HepG2 (cell line): ENCODE results near the gene JMJD1C. TPM values are rescaled to one million over a fixed set of nuclear protein-coding genes. Genes with fewer than 3 reads are reported as not detected.

Experiments
- BCL6 ChIP-seq: IDR thresholded peaks from 2 replicates; pipeline ENCODE4 v1.6.1; 2016; ENCODE audit warnings: missing genetic modification reagents, missing compliant biosample characterization
- BHLHE40 ChIP-seq: IDR thresholded peaks from 2 replicates; pipeline ENCODE4 v1.6.1; 2011; ENCODE audit warnings: low read length, improper control_type of control experiment
- CCAR2 ChIP-seq: fragments of 200-400 bp; formaldehyde crosslinking; optimal IDR thresholded peaks from 2 replicates; pipeline ENCODE3; 2018; ENCODE audit warnings: low read depth, mild to moderate bottlenecking, low read length, moderate library complexity
- FOXK1 ChIP-seq: sonication (generic); formaldehyde crosslinking; IDR thresholded peaks from 2 replicates; pipeline ENCODE4 v1.4.0; 2020; ENCODE audit warnings: low read depth, missing genetic modification reagents, borderline replicate concordance
- HCFC1 ChIP-seq: fragments of 150-350 bp; IDR thresholded peaks from 2 replicates; pipeline ENCODE4 v1.6.1; 2014; ENCODE audit warnings: low read depth, low read length
- HNF4A ChIP-seq: sonication (generic); formaldehyde crosslinking; IDR thresholded peaks from 2 replicates; pipeline ENCODE4 v1.4.0; 2020; ENCODE audit warnings: missing genetic modification reagents
- KDM4B ChIP-seq: sonication (generic); formaldehyde crosslinking; IDR thresholded peaks from 2 replicates; pipeline ENCODE4 v1.4.0; 2020; ENCODE audit warnings: missing genetic modification reagents
- KLF12 ChIP-seq: sonication (generic); formaldehyde crosslinking; IDR thresholded peaks from 2 replicates; pipeline ENCODE4 v1.4.0; 2020; ENCODE audit warnings: missing genetic modification reagents, borderline replicate concordance
- NCOA1 ChIP-seq: sonication (generic); formaldehyde crosslinking; IDR thresholded peaks from 2 replicates; pipeline ENCODE4 v1.9.0; 2021; ENCODE audit warnings: missing genetic modification reagents
- NFYB ChIP-seq: sonication (generic); formaldehyde crosslinking; IDR thresholded peaks from 2 replicates; pipeline ENCODE4 v1.4.0; 2020; ENCODE audit warnings: missing genetic modification reagents
- NFYC ChIP-seq: IDR thresholded peaks from 2 replicates; pipeline ENCODE4 v1.6.1; 2016; ENCODE audit warnings: missing genetic modification reagents, missing compliant biosample characterization
- NR1H2 ChIP-seq: sonication (generic); formaldehyde crosslinking; IDR thresholded peaks from 2 replicates; pipeline ENCODE4 v1.8.1; 2022; ENCODE audit warnings: low read depth, missing genetic modification reagents, borderline replicate concordance
- PITX1 ChIP-seq: sonication (generic); formaldehyde crosslinking; IDR thresholded peaks from 2 replicates; pipeline ENCODE4 v1.5.1; 2020; ENCODE audit warnings: mild to moderate bottlenecking, missing genetic modification reagents
- TAF15 ChIP-seq: fragments of 200-400 bp; formaldehyde crosslinking; IDR thresholded peaks from one replicate; pipeline ENCODE4 v1.6.1; 2018; ENCODE audit warnings: mild to moderate bottlenecking, low read depth, low read length; ENCODE audit not compliant: poor library complexity, severe bottlenecking
- THAP7 ChIP-seq: sonication (generic); formaldehyde crosslinking; IDR thresholded peaks from 2 replicates; pipeline ENCODE4 v1.8.1; 2023; ENCODE audit warnings: mild to moderate bottlenecking, missing genetic modification reagents
- ZBED4 ChIP-seq: sonication (generic); formaldehyde crosslinking; IDR thresholded peaks from 2 replicates; pipeline ENCODE4 v1.4.0; 2020; ENCODE audit warnings: missing genetic modification reagents, borderline replicate concordance
- ZFP90 ChIP-seq: sonication (generic); formaldehyde crosslinking; IDR thresholded peaks from 2 replicates; pipeline ENCODE4 v1.8.0; 2022; ENCODE audit warnings: missing genetic modification reagents, mild to moderate bottlenecking, inconsistent platforms, borderline replicate concordance
- ZNF563 ChIP-seq: sonication (generic); formaldehyde crosslinking; IDR thresholded peaks from 2 replicates; pipeline ENCODE4 v1.8.0; 2022; ENCODE audit warnings: mild to moderate bottlenecking, moderate library complexity, missing genetic modification reagents
- ZNF776 ChIP-seq: sonication (generic); formaldehyde crosslinking; IDR thresholded peaks from 2 replicates; pipeline ENCODE4 v1.4.0; 2020; ENCODE audit warnings: mild to moderate bottlenecking, missing genetic modification reagents
- polyA plus RNA-seq, 8 experiments: library from polyadenylated mRNA; depleted of rRNA in 3 of 8; stranded (reverse) in 7 of 8; unstranded in 1 of 8; fragments of >200 nt; fragmentation: Illumina TruSeq in 4 of 8; extraction: Trizol in 4 of 8; gene quantifications; 2 replicates each; pipeline versions ENCODE4 v1.2.1 to v1.2.3, GENCODE V29; 2011 to 2016; ENCODE audit warnings: low read depth in 4 of 8, missing spikeins in 1 of 8, mixed read lengths in 1 of 8; ENCODE audit not compliant: insufficient read depth in 1 of 8
- total RNA-seq, 5 experiments: library from RNA; depleted of rRNA; stranded (reverse); fragments of >200 nt; fragmentation: Illumina TruSeq; extraction: Trizol; gene quantifications; 2 replicates each; pipeline ENCODE4 v1.2.3, GENCODE V29; 2016; ENCODE audit warnings: low read depth in 1 of 5
- TF ChIP-seq, protein P1 (sequence below): sonication (generic); formaldehyde crosslinking; IDR thresholded peaks from 2 replicates; pipeline ENCODE4 v1.5.0; 2020; ENCODE audit warnings: missing genetic modification reagents
- TF ChIP-seq, protein P2 (sequence below): sonication (generic); formaldehyde crosslinking; IDR thresholded peaks from 2 replicates; pipeline ENCODE4 v1.4.0; 2020; ENCODE audit warnings: missing genetic modification reagents

JMJD1C gene
- total and polyA plus RNA-seq, 2 of the 13 experiments (the other 11 are each of a cell fraction or from before 2014, with no cell fraction given): 42.3 to 42.7 TPM

DNA sequence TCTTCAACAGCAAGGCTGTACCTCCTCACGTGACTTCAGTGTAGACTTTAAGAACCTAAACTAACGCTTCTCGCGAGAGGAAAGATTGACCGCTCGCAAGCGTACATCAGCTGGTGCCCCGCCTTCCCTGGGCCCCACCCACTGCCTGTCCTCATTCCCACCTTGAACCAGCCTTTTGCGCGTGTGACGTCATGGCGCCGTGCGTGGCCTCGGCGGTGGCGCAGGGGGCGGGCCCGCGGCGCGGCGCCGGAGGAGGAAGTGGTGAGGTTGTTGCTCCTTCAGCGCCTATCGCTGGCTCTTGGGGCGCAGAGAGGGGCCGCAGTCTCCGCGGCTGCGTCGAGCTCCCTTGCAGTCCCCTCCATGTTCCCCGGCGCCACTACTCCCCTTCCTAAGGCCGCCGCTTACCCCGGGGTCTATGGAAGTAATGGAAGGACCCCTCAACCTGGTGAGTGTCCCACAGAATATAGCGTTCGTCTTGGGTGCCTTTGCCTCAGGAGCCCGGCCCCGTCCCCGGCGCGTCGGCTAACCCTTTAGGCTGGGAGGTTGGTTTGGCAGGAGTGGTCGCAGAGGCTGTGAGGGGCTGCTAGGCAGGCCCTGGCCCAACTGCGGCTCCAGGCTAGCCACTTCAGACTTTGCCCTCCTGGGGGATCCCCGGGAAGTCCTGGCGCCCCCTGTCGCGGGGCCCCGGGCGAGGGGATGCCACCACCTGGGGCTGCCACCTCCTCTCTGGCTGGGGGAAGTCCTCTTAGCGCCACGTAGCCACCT is 332.5 kb downstream of the JMJD1C start, which contains the start of gene NRBF2 (continued):
- TF ChIP-seq CCAR2 (no peak), FOXK1 (CRISPR knock-in tag) (peak; percentile 74; the same call in 1 of the 2 replicates), ZBED4 (CRISPR knock-in tag) (no peak), ZFP90 (CRISPR knock-in tag) (peak; percentile 79; the same call in 1 of the 2 replicates), ZNF563 (CRISPR knock-in tag) (peak; percentile 56; the same call in 1 of the 2 replicates), THAP7 (CRISPR knock-in tag) (no peak), ZNF776 (CRISPR knock-in tag) (peak; percentile 76), NFYC (CRISPR knock-in tag) (peak; percentile 63; the same call in 1 of the 2 replicates), NR1H2 (CRISPR knock-in tag) (no peak), PITX1 (CRISPR knock-in tag) (peak; percentile 30; the same call in 1 of the 2 replicates), NFYB (CRISPR knock-in tag) (peak; percentile 58), HNF4A (CRISPR knock-in tag) (peak; percentile 80), TAF15 (peak; percentile 34), NCOA1 (peak; percentile 64; the same call in 1 of the 2 replicates), KLF12 (CRISPR knock-in tag) (peak; percentile 10; the same call in 1 of the 2 replicates), KDM4B (CRISPR knock-in tag) (0 out of 2 replicates have a peak, but pooled peaks have one; percentile 52), HCFC1 (no peak; the same call in 1 of the 2 replicates), BCL6 (peak; percentile 39; the same call in 1 of the 2 replicates), BHLHE40 (peak; percentile 95)
- TF ChIP-seq, protein P1, sequence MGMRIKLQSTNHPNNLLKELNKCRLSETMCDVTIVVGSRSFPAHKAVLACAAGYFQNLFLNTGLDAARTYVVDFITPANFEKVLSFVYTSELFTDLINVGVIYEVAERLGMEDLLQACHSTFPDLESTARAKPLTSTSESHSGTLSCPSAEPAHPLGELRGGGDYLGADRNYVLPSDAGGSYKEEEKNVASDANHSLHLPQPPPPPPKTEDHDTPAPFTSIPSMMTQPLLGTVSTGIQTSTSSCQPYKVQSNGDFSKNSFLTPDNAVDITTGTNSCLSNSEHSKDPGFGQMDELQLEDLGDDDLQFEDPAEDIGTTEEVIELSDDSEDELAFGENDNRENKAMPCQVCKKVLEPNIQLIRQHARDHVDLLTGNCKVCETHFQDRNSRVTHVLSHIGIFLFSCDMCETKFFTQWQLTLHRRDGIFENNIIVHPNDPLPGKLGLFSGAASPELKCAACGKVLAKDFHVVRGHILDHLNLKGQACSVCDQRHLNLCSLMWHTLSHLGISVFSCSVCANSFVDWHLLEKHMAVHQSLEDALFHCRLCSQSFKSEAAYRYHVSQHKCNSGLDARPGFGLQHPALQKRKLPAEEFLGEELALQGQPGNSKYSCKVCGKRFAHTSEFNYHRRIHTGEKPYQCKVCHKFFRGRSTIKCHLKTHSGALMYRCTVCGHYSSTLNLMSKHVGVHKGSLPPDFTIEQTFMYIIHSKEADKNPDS: 0 out of 2 replicates have a peak, but pooled peaks have one; percentile 34
- TF ChIP-seq, protein P2, sequence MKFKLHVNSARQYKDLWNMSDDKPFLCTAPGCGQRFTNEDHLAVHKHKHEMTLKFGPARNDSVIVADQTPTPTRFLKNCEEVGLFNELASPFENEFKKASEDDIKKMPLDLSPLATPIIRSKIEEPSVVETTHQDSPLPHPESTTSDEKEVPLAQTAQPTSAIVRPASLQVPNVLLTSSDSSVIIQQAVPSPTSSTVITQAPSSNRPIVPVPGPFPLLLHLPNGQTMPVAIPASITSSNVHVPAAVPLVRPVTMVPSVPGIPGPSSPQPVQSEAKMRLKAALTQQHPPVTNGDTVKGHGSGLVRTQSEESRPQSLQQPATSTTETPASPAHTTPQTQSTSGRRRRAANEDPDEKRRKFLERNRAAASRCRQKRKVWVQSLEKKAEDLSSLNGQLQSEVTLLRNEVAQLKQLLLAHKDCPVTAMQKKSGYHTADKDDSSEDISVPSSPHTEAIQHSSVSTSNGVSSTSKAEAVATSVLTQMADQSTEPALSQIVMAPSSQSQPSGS (CRISPR knock-in tag): peak; percentile 92
